ENCODE data around the gene MUSTN1.

The MUSTN1 gene

DNA sequence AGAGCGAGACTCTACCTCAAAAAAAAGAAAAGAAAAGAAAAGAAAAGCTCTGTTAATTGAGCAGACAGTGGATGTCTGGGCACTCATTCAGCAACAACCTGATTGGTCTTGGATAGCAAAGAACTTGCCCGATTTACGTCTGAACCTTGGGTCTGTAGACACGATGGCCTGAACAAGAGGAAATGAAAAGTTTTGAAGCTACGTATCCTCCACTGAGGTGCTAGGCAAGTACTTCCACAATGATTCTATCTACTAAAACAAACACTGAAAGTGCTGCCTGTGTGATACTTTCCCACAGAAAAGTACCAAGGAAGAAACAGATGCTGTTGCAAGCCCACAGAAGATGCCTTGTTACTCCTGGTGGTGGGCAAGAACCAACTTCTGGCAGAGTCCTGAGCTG is 21.8 kb upstream of the MUSTN1 start:
- DNase-seq (ENCODE audit: low read depth): no peak
- H3K4me3 ChIP-seq (replicated peaks; ENCODE audit: low read depth, low read length): no peak overlapping the region
- TF ChIP-seq, protein P1, sequence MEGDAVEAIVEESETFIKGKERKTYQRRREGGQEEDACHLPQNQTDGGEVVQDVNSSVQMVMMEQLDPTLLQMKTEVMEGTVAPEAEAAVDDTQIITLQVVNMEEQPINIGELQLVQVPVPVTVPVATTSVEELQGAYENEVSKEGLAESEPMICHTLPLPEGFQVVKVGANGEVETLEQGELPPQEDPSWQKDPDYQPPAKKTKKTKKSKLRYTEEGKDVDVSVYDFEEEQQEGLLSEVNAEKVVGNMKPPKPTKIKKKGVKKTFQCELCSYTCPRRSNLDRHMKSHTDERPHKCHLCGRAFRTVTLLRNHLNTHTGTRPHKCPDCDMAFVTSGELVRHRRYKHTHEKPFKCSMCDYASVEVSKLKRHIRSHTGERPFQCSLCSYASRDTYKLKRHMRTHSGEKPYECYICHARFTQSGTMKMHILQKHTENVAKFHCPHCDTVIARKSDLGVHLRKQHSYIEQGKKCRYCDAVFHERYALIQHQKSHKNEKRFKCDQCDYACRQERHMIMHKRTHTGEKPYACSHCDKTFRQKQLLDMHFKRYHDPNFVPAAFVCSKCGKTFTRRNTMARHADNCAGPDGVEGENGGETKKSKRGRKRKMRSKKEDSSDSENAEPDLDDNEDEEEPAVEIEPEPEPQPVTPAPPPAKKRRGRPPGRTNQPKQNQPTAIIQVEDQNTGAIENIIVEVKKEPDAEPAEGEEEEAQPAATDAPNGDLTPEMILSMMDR (IDR thresholded peaks at IDR 0.05; ENCODE audit: low read length, missing control alignments): no peak

GRCh38 chr3:52854013-52854412 is 19.2 kb upstream of the MUSTN1 start:
- no peak overlapping the region for H3K4me3 ChIP-seq (replicated peaks; ENCODE audit: low read depth, low read length)
- DNase-seq (ENCODE audit: low read depth): no peak
- TF ChIP-seq, protein P1 (IDR thresholded peaks at IDR 0.05; ENCODE audit: low read length, missing control alignments): no peak

DNA sequence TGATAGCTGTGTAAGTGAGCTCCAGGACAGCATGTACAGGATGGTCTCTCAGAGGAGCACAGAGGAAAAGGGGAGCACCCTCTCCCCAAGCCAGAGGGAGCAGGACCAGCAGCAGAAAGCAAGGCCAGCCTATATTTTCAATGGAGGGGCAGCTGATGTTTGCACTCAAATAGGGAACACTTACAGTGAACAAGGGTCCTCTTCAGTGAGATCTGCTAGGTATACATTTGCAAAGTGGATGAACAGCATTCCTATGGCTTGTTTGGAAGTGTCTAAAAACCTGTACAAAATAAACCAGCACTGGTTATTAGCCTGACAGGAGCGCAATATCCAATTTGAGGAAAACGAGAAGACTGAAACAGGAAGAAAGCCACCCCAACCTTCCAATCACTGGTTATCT is 17.6 kb upstream of the MUSTN1 start:
- DNase-seq (ENCODE audit: low read depth): no peak
- TF ChIP-seq, protein P1 (IDR thresholded peaks at IDR 0.05; ENCODE audit: low read length, missing control alignments): no peak
- no peak overlapping the region for H3K4me3 ChIP-seq (replicated peaks; ENCODE audit: low read depth, low read length)

- no peak overlapping the region for H3K4me3 ChIP-seq (replicated peaks; ENCODE audit: low read depth, low read length)
- peak; percentile 56 for DNase-seq (ENCODE audit: low read depth)
- TF ChIP-seq, protein P1 (IDR thresholded peaks at IDR 0.05; ENCODE audit: low read length, missing control alignments): peak; percentile 49
Observed at GRCh38 chr3:52851348-52851747, 16.5 kb upstream of the MUSTN1 start.

- DNase-seq (ENCODE audit: low read depth): no peak
- H3K4me3 ChIP-seq (replicated peaks; ENCODE audit: low read depth, low read length): no peak overlapping the region
Observed at GRCh38 chr3:52849656-52850055, 14.8 kb upstream of the MUSTN1 start.

DNA sequence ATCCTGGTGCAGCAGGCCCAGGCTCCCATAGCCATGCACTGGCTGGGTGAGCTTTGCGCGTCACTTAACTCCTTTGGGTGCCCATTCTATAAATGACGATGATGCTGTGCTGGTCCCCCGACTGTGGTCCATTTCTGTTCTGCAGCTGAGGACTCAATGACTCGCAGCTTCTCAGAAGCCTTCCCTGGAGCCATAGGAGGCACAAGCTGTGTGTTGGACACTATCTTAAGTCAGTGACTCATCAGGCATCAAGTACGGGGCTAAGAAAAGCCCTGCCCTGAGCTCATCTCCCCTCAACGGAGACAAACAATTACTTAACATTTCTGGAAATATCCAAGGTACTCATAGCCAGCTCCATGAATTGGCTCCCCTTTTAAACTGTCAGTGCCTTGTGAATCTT is 13.8 kb upstream of the MUSTN1 start:
- H3K4me3 ChIP-seq (replicated peaks; ENCODE audit: low read depth, low read length): no peak overlapping the region
- DNase-seq (ENCODE audit: low read depth): peak; percentile 63
- TF ChIP-seq, protein P1 (IDR thresholded peaks at IDR 0.05; ENCODE audit: low read length, missing control alignments): no peak

More at GRCh38 chr3:52849656-52850055, 14.8 kb upstream of the MUSTN1 start:
- TF ChIP-seq, protein P1 (IDR thresholded peaks at IDR 0.05; ENCODE audit: low read length, missing control alignments): no peak

DNA sequence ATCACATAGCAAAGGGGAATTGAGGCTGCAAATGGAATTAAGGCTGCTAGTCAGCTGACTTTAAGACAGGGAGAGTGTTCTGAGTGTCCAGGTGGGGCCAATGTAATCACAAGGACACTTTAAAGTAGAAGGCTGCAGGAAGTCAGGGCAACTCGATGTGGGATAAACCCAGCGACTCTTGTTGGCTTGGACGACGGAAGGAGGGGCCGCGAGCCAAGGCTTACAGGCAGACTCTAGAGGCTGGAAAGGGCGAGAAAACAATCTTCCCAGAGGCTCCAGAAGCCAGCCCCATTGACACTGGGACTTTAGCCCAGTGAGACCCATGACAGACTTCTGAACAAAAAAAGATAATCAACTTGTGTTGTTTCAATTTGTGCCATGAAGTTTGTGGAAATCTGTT is 12.9 kb upstream of the MUSTN1 start:
- H3K4me3 ChIP-seq (replicated peaks; ENCODE audit: low read depth, low read length): no peak overlapping the region
- no peak for DNase-seq (ENCODE audit: low read depth)
- TF ChIP-seq, protein P1 (IDR thresholded peaks at IDR 0.05; ENCODE audit: low read length, missing control alignments): no peak
